Tibial nerve (tissue), 4 donors: Measurements from ENCODE around the gene NSD1. TPM values are rescaled to one million over a fixed set of nuclear protein-coding genes. Genes with fewer than 3 reads are reported as not detected.

ENCODE experiments used
- DNase-seq, 2 donors: peaks; one replicate each; pipeline ENCODE4 v3.0.0-alpha.2; 2019; ENCODE audit warnings: low spot score in 2 of 2
- H3K27ac ChIP-seq, 4 donors: fragments of 200-600 bp; sonication (generic) in 3 of 4; one replicate each; pipeline ENCODE4 v1.5.1; 2017 to 2019; ENCODE audit warnings: mild to moderate bottlenecking in 1 of 4
- H3K27me3 ChIP-seq, 2 donors: fragments of 200-600 bp; sonication (generic) in 1 of 2; one replicate each; pipeline versions ENCODE4 v1.5.1 to v1.6.0; 2017 to 2019
- H3K36me3 ChIP-seq, 3 donors: fragments of 200-600 bp; sonication (generic); one replicate each; pipeline ENCODE4 v1.5.1; 2018 to 2019
- H3K4me1 ChIP-seq, 4 donors: fragments of 200-600 bp; sonication (generic) in 3 of 4; one replicate each; pipeline ENCODE4 v1.5.1; 2017 to 2019
- H3K4me3 ChIP-seq, 4 donors: fragments of 200-600 bp; sonication (generic) in 3 of 4; one replicate each; pipeline ENCODE4 v1.5.1; 2017 to 2019; ENCODE audit warnings: mild to moderate bottlenecking in 1 of 4, moderate library complexity in 1 of 4
- H3K9me3 ChIP-seq, 4 donors: fragments of 200-600 bp; sonication (generic) in 3 of 4; one replicate each; pipeline ENCODE4 v1.5.1; 2017 to 2019
- EP300 ChIP-seq, 2 donors: sonication (generic); formaldehyde crosslinking; IDR thresholded peaks; one replicate each; pipeline ENCODE4 v1.6.1; 2017; ENCODE audit warnings: antibody characterized with exemption in 2 of 2, mild to moderate bottlenecking in 1 of 2
- POLR2A ChIP-seq, 2 donors: fragments of 450-650 bp; IDR thresholded peaks; one replicate each; pipeline ENCODE4 v1.6.1; 2017; ENCODE audit warnings: antibody characterized with exemption in 2 of 2, mild to moderate bottlenecking in 2 of 2, moderate library complexity in 2 of 2
- WGBS, 2 donors: methylation state at CpG; one replicate each; pipeline ENCODE4 v1.1.5; 2018; 5-methylcytosine and 5-hydroxymethylcytosine counted together
- total RNA-seq, 4 donors: library from RNA; depleted of rRNA; stranded (reverse); fragments of >200 nt; gene quantifications; one replicate each; pipeline ENCODE4 v1.1.0, GENCODE V29; 2016
- TF ChIP-seq, protein P1 (sequence below), 5 experiments: fragments of 200-600 bp in 3 of 5; fragments of 450-650 bp in 2 of 5; sonication (generic) in 3 of 5; IDR thresholded peaks; one replicate each; pipeline ENCODE4 v1.5.1; 2016 to 2019; ENCODE audit warnings: antibody characterized with exemption in 5 of 5, mild to moderate bottlenecking in 3 of 5, moderate library complexity in 2 of 5

NSD1 gene
- total RNA-seq, 4 donors from 2014 or later, result 36.6 to 51.3 (median 40.7) TPM

DNA sequence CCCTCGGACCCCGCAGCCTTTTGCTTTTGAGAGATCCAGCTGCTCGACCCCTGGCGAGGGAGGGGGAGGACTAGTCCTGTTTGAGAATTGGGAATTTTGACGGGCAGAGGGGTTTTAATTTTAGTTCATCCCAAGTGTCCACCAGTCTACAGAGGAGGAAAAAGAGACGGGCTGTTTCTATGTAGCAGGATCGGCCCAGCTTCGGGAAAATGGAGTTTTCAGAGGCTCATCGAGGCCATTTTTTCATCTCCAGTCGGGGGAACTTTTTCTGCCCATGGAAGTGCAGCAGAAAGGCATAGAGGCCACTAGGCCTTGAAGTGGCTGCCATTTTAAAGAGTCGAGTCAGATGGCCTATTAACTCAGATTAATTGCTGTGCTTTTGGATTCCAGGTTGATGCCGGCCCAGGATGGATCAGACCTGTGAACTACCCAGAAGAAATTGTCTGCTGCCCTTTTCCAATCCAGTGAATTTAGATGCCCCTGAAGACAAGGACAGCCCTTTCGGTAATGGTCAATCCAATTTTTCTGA, 1.2 kb downstream of the NSD1 start:
- Histone ChIP-seq H3K27me3 (no peaks in the 10 kb centered on the region), H3K9me3 (no peaks in the 10 kb centered on the region), H3K36me3 (peaks cover 0 to 29% (median 4%) of the 10 kb centered on the region in 3 donors), H3K4me1 (peaks cover 8 to 56% (median 40%) of the 10 kb centered on the region in 4 donors), H3K27ac (peak overlapping the region; percentile 88 to 97 (median 92)), H3K4me3 (peak overlapping the region; percentile 65 to 88 (median 69))
- DNase-seq, result no peak
- WGBS, 2 donors, result 13 to 14% methylated on average over 13 of the region's 13 CpGs
- TF ChIP-seq POLR2A (IDR thresholded peaks at IDR 0.05) (no peak), EP300 (IDR thresholded peaks at IDR 0.05) (no peak)
- TF ChIP-seq, protein P1, sequence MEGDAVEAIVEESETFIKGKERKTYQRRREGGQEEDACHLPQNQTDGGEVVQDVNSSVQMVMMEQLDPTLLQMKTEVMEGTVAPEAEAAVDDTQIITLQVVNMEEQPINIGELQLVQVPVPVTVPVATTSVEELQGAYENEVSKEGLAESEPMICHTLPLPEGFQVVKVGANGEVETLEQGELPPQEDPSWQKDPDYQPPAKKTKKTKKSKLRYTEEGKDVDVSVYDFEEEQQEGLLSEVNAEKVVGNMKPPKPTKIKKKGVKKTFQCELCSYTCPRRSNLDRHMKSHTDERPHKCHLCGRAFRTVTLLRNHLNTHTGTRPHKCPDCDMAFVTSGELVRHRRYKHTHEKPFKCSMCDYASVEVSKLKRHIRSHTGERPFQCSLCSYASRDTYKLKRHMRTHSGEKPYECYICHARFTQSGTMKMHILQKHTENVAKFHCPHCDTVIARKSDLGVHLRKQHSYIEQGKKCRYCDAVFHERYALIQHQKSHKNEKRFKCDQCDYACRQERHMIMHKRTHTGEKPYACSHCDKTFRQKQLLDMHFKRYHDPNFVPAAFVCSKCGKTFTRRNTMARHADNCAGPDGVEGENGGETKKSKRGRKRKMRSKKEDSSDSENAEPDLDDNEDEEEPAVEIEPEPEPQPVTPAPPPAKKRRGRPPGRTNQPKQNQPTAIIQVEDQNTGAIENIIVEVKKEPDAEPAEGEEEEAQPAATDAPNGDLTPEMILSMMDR (IDR thresholded peaks at IDR 0.05), result no peak

DNA sequence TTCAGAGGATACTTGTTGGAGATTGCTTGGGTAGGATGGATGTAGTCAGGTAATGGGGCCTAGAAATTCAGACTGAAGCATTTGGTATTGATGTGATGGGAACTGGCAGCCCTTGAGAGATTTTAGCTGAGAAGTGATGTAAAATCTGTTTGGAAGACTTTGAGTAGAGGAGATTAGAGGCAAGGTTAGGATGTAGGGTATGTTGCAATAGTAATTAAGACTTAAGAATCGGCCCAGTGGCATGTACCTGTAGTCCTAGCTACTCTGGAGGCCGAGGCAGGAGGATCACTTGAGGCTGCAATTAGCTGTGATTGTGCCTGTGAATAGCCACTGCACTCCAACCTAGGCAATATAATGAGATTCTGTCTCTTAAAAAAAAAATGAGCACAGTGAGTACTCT, 6.7 kb downstream of the NSD1 start:
- Histone ChIP-seq H3K27ac (no peak overlapping the region), H3K27me3 (no peaks in the 10 kb centered on the region), H3K4me1 (peaks cover 6 to 63% (median 26%) of the 10 kb centered on the region in 4 donors), H3K4me3 (no peak overlapping the region), H3K9me3 (no peaks in the 10 kb centered on the region), H3K36me3 (peaks cover 0 to 54% (median 4%) of the 10 kb centered on the region in 3 donors)
- TF ChIP-seq POLR2A (IDR thresholded peaks at IDR 0.05), result no peak
- no peak for DNase-seq
- WGBS, 2 donors, result 92 to 93% methylated on average over 2 of the region's 2 CpGs

DNA sequence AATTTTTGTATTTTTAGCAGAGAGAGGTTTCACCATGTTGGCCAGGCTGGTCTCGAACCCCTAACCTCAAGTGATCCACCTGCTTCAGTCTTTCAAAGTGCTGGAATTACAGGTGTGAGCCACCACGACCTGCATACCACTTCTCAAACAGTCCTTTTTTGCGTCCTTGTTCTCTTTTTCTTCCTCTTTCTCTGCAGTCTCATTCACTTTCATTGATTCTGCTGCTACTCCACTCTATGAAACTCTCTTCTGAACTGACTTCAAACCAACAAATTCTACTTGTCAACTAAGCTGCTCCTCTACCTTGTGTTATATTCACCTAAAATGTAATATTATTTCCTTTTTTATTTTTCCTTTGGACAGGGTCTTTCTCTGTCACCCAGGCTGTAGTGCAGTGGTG, 7.9 kb downstream of the NSD1 start:
- H3K27me3 ChIP-seq, result no peaks in the 10 kb centered on the region
- TF ChIP-seq POLR2A (IDR thresholded peaks at IDR 0.05) (no peak), EP300 (IDR thresholded peaks at IDR 0.05) (no peak)
- TF ChIP-seq, protein P1 (IDR thresholded peaks at IDR 0.05), result no peak
- DNase-seq, result no peak
- no peak overlapping the region for H3K4me3 ChIP-seq
- peaks cover 0 to 51% (median 15%) of the 10 kb centered on the region in 4 donors for H3K4me1 ChIP-seq
- H3K27ac ChIP-seq, result no peak overlapping the region
- peaks cover 0 to 59% (median 4%) of the 10 kb centered on the region in 3 donors for H3K36me3 ChIP-seq
- WGBS, 2 donors, result 89 to 91% methylated on average over 3 of the region's 3 CpGs
- no peaks in the 10 kb centered on the region for H3K9me3 ChIP-seq

DNA sequence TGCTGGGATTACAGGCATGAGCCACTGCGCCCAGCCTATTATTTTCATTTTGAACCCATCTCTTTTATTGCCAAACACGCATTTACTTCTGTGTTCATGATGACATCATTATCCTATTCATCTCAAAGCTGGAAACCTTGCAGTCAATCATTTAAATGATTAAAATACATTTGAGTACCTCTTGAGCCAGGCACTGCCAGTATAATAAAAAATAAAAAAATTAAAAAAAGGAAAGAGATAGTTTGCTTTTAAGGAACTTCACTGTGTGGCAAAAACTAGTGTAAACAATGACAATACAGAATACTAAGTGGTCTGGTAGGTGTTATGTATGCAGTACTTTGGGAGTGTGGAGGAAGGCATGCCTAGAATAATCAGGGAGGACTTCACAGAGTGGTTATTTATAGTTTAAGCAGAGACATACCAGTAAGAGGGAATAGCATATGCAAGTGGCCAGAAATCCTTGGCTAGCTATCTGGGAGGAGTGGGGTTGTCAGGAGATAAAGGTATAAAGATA, 8.6 kb downstream of the NSD1 start:
- no peaks in the 10 kb centered on the region for H3K9me3 ChIP-seq
- peaks cover 0 to 60% (median 4%) of the 10 kb centered on the region in 3 donors for H3K36me3 ChIP-seq
- no peak overlapping the region for H3K4me3 ChIP-seq
- H3K4me1 ChIP-seq, result peaks cover 0 to 44% (median 8%) of the 10 kb centered on the region in 4 donors
- no peak for DNase-seq
- H3K27me3 ChIP-seq, result no peaks in the 10 kb centered on the region
- TF ChIP-seq POLR2A (IDR thresholded peaks at IDR 0.05) (no peak), EP300 (IDR thresholded peaks at IDR 0.05) (no peak)
- TF ChIP-seq, protein P1 (IDR thresholded peaks at IDR 0.05), result no peak
- WGBS, 2 donors, result 72 to 79% methylated on average over 2 of the region's 2 CpGs
- H3K27ac ChIP-seq, result no peak overlapping the region

DNA sequence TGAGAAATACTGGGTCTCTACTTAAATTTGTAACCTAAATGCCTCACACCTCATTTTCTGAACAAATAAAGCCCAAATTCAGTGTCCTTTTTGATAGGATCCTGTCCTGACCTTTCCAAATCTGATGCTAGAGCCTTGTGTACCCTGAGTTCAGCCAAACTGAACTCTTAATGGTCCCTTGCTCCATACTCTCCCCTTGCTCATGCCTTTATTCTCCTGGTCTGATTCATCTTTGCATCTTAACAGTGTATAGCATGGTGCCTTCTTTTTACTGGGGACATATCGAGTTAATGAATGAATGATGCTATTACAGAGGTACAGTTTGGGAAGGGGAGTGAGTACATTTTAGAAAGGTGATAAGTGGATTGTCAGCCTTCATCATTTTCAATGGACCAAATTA, 9.2 kb downstream of the NSD1 start:
- TF ChIP-seq POLR2A (IDR thresholded peaks at IDR 0.05), result no peak
- TF ChIP-seq, protein P1 (IDR thresholded peaks at IDR 0.05), result no peak
- TF ChIP-seq EP300 (IDR thresholded peaks at IDR 0.05), result no peak
- Histone ChIP-seq H3K27ac (no peak overlapping the region), H3K4me1 (peaks cover 0 to 38% (median 2%) of the 10 kb centered on the region in 4 donors), H3K27me3 (no peaks in the 10 kb centered on the region), H3K9me3 (no peaks in the 10 kb centered on the region), H3K4me3 (no peak overlapping the region), H3K36me3 (peaks cover 0 to 63% (median 4%) of the 10 kb centered on the region in 3 donors)
- WGBS, 2 donors, result 93 to 95% methylated on average over 1 of the region's 1 CpG
- no peak for DNase-seq
